Astrocyte (in vitro differentiated cells and primary cell): ENCODE data around the gene GAGE12J. TPM values are rescaled to one million over a fixed set of nuclear protein-coding genes. Genes with fewer than 3 reads are reported as not detected.
"Not testable (repeated sequence)": the region's sequence is repeated elsewhere in the genome, so short reads cannot be mapped to it uniquely, and the experiment has no call there.

ENCODE experiments used
- DNase-seq: peaks from one replicate; pipeline ENCODE4 v3.0.0-alpha.2; 2010; ENCODE audit warnings: low read depth
- FAIRE-seq: peaks from 2 replicates; lab custom pipeline; 2011; peaks lifted over from hg19 to GRCh38; lab: Jason Lieb, UNC
- H2AFZ ChIP-seq: 2 replicates; pipeline ENCODE4 v1.6.0; 2012; ENCODE audit warnings: low read depth, low read length, inconsistent platforms
- H3K27ac ChIP-seq: 2 replicates; pipeline ENCODE4 v1.5.1; 2011; ENCODE audit warnings: low read depth, low read length, inconsistent platforms
- H3K27me3 ChIP-seq: 2 replicates; pipeline ENCODE4 v1.6.0; 2011; ENCODE audit warnings: low read length, inconsistent platforms; ENCODE audit not compliant: insufficient read depth
- H3K36me3 ChIP-seq: 2 replicates; pipeline ENCODE4 v1.5.1; 2011; ENCODE audit warnings: low read length, inconsistent platforms; ENCODE audit not compliant: insufficient read depth
- H3K4me1 ChIP-seq: 2 replicates; pipeline ENCODE4 v1.5.1; 2011; ENCODE audit warnings: low read length, inconsistent platforms; ENCODE audit not compliant: insufficient read depth
- H3K4me2 ChIP-seq: 2 replicates; pipeline ENCODE4 v1.6.0; 2012; ENCODE audit warnings: low read length, inconsistent platforms
- H3K4me3 ChIP-seq: 2 replicates; pipeline ENCODE4 v1.5.1; 2011; ENCODE audit warnings: low read depth, mild to moderate bottlenecking, low read length, inconsistent platforms; ENCODE audit not compliant: insufficient read depth
- H3K79me2 ChIP-seq: 2 replicates; pipeline ENCODE4 v1.6.0; 2012; ENCODE audit warnings: mild to moderate bottlenecking, low read length, inconsistent platforms; ENCODE audit not compliant: insufficient read depth
- H3K9ac ChIP-seq: 2 replicates; pipeline ENCODE4 v1.6.0; 2012; ENCODE audit warnings: mild to moderate bottlenecking, low read length, inconsistent platforms
- H3K9me3 ChIP-seq: 2 replicates; pipeline ENCODE4 v1.5.1; 2012; ENCODE audit warnings: low read depth, mild to moderate bottlenecking, low read length, inconsistent platforms; ENCODE audit not compliant: insufficient read depth
- H4K20me1 ChIP-seq: 2 replicates; pipeline ENCODE4 v1.6.0; 2012; ENCODE audit warnings: low read length, inconsistent platforms; ENCODE audit not compliant: insufficient read depth
- H3K27ac Mint-ChIP-seq: one replicate; pipeline ENCODE4 v1.8.0; 2021; ENCODE audit warnings: mild to moderate bottlenecking, mixed read lengths; ENCODE audit not compliant: unreplicated experiment
- H3K27me3 Mint-ChIP-seq: one replicate; pipeline ENCODE4 v1.8.0; 2021; ENCODE audit warnings: low read depth, mixed read lengths; ENCODE audit not compliant: unreplicated experiment
- H3K36me3 Mint-ChIP-seq: one replicate; pipeline ENCODE4 v1.8.0; 2021; ENCODE audit warnings: low read depth, mixed read lengths; ENCODE audit not compliant: unreplicated experiment
- H3K4me1 Mint-ChIP-seq: one replicate; pipeline ENCODE4 v1.8.0; 2021; ENCODE audit warnings: low read depth, mixed read lengths; ENCODE audit not compliant: unreplicated experiment
- H3K4me3 Mint-ChIP-seq: one replicate; pipeline ENCODE4 v1.8.0; 2021; ENCODE audit warnings: mild to moderate bottlenecking, moderate library complexity, mixed read lengths; ENCODE audit not compliant: unreplicated experiment
- H3K9me3 Mint-ChIP-seq: one replicate; pipeline ENCODE4 v1.8.0; 2021; ENCODE audit warnings: mild to moderate bottlenecking, mixed read lengths; ENCODE audit not compliant: unreplicated experiment
- EZH2 ChIP-seq: IDR thresholded peaks from 2 replicates; pipeline ENCODE4 v1.6.1; 2012; ENCODE audit warnings: mild to moderate bottlenecking, low read length, inconsistent platforms; ENCODE audit not compliant: insufficient read depth
- total RNA-seq: library from RNA; stranded (reverse); gene quantifications from 2 replicates; pipeline ENCODE4 v1.2.1, GENCODE V29; 2021
- TF ChIP-seq, protein P1 (sequence below): IDR thresholded peaks from 2 replicates; pipeline ENCODE4 v1.5.1; 2011; ENCODE audit warnings: low read depth, mild to moderate bottlenecking, inconsistent platforms, low read length, moderate library complexity; ENCODE audit not compliant: insufficient read depth

The GAGE12J gene
- total RNA-seq, 1 donor from 2014 or later: not detected

DNA sequence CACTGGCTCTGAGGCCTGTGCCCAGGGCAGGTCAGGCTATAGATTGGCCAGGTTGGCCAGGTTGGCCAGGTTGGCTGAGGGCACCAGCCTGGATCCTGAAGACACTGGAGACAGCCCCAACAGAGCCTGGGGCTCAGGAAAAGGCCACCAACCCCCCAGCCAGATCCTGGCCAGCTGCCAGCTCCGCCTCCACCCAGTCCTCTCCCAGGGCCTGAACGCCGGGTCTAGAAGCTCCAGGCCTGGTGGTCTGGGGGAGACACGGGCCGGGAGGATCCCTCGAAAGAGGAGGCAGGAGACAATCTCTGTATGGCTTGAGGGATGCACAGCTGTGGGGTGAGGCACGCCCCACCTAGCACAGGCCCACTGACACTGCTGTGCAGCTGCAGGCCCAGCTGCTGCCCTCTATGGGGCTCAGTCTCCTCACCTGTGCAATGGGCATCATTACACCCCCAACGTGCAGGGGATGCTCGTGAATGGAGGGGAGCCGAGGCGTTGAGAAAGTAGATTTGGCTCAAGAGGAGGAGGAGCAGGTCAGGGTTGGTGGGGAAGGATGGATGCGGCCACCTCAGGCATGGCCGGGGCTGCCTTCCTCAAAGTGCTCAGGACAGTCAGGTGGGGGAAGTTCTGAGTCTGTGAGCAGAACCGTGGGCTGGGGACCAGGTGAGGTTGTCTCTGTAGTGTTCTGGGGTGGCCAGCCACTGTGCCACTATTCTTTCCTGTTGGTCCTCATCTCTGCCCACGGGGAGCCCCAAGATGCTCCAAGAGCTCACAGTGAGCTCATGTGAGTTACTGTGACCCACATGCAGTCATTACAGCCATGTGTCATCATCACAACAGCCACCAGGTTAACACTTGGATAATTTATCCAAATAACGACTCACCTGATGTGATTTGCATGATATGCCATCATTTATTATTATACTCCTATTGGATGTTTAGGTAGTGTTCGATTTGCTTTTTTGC is 29.2 kb upstream of the GAGE12J start:
- Mint-ChIP-seq H3K4me3 (no peak overlapping the region), H3K4me1 (no peaks in the 10 kb centered on the region), H3K36me3 (peaks cover 1% of the 10 kb centered on the region), H3K27ac (no peak overlapping the region), H3K27me3 (peaks cover 4% of the 10 kb centered on the region), H3K9me3 (no peaks in the 10 kb centered on the region)
- Histone ChIP-seq H3K9ac (no peak overlapping the region), H2AFZ (no peak overlapping the region), H3K4me3 (no peak overlapping the region), H3K4me2 (no peak overlapping the region), H3K27me3 (no peaks in the 10 kb centered on the region), H3K27ac (no peak overlapping the region), H3K4me1 (no peaks in the 10 kb centered on the region), H3K9me3 (no peaks in the 10 kb centered on the region), H3K36me3 (no peaks in the 10 kb centered on the region), H3K79me2 (no peaks in the 10 kb centered on the region), H4K20me1 (no peaks in the 10 kb centered on the region)
- DNase-seq: no peak
- FAIRE-seq: no peak
- TF ChIP-seq EZH2: no peak
- TF ChIP-seq, protein P1, sequence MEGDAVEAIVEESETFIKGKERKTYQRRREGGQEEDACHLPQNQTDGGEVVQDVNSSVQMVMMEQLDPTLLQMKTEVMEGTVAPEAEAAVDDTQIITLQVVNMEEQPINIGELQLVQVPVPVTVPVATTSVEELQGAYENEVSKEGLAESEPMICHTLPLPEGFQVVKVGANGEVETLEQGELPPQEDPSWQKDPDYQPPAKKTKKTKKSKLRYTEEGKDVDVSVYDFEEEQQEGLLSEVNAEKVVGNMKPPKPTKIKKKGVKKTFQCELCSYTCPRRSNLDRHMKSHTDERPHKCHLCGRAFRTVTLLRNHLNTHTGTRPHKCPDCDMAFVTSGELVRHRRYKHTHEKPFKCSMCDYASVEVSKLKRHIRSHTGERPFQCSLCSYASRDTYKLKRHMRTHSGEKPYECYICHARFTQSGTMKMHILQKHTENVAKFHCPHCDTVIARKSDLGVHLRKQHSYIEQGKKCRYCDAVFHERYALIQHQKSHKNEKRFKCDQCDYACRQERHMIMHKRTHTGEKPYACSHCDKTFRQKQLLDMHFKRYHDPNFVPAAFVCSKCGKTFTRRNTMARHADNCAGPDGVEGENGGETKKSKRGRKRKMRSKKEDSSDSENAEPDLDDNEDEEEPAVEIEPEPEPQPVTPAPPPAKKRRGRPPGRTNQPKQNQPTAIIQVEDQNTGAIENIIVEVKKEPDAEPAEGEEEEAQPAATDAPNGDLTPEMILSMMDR: no peak

DNA sequence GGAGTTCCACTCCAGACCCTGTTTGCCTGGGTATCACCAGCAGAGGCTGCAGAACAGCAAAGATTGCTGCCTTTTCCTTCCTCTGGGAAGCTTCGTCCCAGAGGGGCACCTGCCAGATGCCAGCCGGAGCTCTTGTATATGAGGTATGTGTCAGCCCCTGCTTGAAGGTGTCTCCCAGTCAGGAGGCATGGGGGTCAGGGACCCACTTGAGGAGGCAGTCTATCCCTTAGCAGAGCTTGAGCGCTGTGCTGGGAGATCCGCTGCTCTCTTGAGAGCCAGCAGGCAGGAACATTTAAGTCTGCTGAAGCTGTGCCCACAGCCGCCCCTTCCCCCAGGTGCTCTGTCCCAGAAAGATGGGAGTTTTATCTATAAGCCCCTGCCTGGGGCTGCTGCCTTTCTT is 22.5 kb upstream of the GAGE12J start:
- H3K4me1 ChIP-seq, H3K4me2 ChIP-seq, H3K27me3 ChIP-seq, H2AFZ ChIP-seq, H3K9ac ChIP-seq, H3K4me3 Mint-ChIP-seq, H4K20me1 ChIP-seq, H3K4me3 ChIP-seq, H3K36me3 Mint-ChIP-seq, H3K27ac ChIP-seq, H3K36me3 ChIP-seq, H3K9me3 Mint-ChIP-seq, DNase-seq, FAIRE-seq, H3K27me3 Mint-ChIP-seq, H3K4me1 Mint-ChIP-seq, H3K27ac Mint-ChIP-seq, H3K9me3 ChIP-seq, H3K79me2 ChIP-seq: not testable (repeated sequence)

DNA sequence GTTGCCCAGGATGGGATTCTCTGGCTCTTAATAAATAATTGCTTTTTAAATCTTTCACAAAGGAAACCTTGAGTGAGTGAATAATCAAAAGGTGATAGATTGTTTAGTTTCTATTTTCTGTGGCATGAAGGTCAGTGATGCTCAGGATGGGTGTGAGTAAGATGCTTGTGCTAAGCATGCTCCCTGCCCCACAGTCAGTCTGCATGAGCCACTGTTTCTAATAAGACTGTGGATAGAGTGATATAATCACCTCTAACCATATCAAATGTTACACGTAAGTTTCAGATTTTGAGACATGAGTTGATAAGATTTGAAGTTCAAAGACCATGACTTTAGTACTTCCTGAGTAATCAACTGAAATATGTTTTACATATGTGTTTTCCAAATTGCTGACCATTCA is 21.1 kb upstream of the GAGE12J start:
- no peak for TF ChIP-seq EZH2
- TF ChIP-seq, protein P1: no peak
- Histone ChIP-seq H2AFZ (no peak overlapping the region), H3K9ac (no peak overlapping the region), H3K27me3 (no peaks in the 10 kb centered on the region), H3K27ac (no peak overlapping the region), H4K20me1 (no peaks in the 10 kb centered on the region), H3K4me1 (no peaks in the 10 kb centered on the region), H3K4me2 (no peak overlapping the region), H3K79me2 (no peaks in the 10 kb centered on the region), H3K9me3 (no peaks in the 10 kb centered on the region), H3K36me3 (no peaks in the 10 kb centered on the region), H3K4me3 (no peak overlapping the region)
- Mint-ChIP-seq H3K27me3 (peaks cover 7% of the 10 kb centered on the region), H3K9me3 (no peaks in the 10 kb centered on the region), H3K27ac (no peak overlapping the region), H3K4me3 (no peak overlapping the region), H3K4me1 (no peaks in the 10 kb centered on the region), H3K36me3 (peaks cover 1% of the 10 kb centered on the region)
- FAIRE-seq (no peak), DNase-seq (no peak)
